EL (cell line): ENCODE results near the gene TEX52.

Experiments
- DNase-seq: peaks from one replicate; pipeline ENCODE4 v3.0.0-alpha.2; 2016

TEX52 gene

DNA sequence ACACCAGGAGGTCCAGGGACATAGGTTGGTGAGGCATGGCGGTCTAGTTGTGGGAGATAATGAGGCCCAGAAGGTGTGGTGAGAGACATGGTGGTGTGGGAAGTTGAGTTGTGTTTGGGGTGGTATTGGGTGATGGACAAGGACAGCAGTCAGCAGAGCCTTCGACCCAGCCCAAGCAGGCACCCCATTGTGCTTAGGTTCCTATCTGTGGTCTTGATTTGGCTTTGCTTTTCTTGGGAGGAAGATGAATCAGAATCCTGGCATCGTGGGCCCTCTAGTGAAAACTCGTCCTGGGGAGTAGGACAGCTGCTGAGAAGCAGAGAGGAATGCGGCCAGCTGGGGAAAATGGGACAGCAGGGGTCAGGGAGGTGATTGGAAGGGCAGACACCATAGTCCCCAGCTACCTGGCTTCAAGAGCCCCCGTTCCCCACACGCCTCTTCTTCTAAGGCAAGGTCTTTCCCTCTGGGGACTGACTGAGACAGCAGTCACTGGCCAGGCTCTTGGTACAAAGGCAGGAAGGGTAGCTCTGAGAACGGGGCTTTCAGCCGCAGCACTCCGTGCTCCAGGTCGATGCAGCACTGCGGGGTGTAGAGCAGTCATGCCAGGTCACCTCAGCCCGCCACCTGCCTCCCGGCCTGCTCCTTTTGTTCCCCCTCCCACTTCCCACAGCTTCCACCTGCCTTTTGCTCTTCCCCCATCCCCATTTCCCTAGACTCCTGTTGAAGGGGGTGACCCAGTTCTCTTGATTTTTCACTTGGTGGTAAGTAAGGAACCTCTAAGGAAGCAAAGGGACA, 29.9 kb downstream of the TEX52 start:
- DNase-seq, result no peak

DNA sequence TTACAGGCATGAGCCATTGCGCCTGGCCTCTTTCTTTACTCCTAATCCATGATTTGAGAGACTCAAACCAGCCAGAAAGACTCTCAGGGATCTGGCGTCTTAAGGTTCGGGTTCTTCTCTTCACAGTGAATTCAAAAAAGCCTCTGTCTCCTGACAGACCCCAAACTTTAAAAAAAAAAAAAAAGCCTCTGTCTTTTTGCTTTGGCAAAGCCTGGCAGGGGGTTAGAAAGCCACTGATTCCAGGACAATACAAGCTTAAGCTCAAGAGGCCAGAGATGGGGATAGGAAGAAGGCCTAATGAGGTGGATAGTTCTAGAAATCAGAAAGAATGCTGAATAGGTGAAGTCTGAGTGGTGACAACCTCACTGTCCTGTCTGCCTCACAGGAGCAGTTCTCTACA, 30.8 kb downstream of the TEX52 start:
- no peak for DNase-seq

DNA sequence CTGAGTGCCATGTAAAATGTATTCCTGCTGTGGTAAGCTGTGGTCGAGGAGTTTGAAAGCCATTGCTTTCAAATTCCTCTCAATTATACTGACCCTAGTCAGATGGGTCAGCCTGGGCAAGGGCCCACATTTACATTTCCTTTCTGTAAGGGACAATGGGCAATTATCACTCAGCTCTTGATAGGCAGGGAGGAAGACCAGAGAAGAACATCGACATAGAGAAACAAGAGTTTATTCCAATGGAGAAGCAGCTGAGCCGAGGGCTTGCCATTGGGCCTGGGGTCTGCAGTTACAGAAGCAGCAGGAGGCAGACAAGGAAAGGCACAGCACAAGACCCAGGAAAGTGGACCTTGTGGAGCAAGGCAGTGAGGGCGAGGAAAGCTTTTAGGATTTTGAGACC, 31.7 kb downstream of the TEX52 start:
- no peak for DNase-seq

DNA sequence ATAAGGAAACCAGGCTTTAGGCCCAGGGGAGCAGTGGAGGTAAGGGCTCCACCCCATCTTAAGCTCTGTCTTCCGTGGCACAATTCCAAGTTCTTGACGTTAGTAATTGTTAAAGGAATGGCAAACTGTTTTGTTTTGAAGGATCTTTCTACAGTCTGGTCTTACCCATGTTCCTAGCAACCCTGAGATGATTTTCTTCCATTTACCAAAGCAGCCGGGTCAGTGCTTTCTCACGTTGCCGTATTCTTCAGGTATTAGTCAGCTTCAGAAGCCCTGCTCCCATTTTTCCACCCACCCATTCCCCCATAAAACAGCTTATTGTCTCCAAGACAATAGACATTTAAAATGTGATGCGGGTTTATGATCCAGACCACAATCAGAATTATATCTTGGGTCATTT, 32.3 kb downstream of the TEX52 start:
- DNase-seq, result no peak

DNA sequence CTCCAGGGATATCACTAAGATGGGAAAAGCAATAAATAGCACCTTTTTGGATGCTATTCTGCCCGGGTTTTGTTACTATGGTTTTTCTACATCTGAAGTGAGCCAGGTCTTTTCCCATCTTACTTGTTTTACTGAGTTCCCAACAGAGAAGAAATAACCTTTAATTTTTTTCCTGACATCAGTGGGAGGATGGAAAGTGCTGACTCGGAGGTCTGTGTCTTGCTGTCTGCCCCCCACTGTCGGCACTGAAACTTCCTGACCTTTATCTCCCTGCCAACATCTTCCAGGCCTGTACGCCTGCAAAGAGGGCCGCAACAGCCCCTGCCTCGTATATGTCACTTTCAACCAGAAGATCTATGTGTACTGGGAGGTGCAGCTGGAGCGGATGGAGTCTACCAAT, 33.4 kb downstream of the TEX52 start:
- no peak for DNase-seq

DNA sequence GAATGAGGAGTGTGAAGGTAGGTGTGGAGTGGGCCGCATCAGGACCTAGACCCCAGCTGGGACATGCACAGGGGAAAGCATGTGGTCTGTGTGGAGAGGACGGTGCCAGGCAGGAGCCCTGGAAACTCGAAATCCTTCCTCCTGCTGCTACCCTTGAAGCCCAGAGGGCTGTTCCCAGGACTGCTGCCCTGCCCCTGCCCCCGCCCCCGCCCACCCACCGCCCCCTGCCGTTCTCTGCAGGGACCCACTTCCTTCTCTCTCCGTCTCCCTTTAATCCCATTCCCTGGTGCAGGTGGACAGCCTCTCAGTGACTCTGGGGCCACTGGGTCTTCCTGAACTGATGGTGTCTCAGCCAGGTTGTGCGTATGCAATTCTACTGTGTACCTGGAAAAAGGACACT, 36.4 kb downstream of the TEX52 start:
- no peak for DNase-seq

DNA sequence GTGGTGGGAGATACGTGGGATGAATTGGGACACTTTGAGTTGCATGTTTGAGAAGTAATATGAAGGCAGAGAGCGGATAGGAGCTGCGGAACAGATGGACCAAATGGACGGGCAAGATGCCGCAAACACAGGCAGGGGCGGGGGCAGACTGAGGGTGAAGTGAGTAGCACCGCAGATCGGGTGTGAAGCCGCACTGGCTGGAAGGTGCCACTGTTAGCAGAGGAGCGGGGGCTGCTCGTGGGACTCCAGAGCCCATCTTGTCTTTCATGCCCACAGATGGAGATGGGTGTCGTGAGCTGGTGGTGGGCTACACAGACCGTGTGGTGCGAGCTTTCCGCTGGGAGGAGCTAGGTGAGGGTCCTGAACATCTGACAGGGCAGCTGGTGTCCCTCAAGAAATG, 37.0 kb downstream of the TEX52 start:
- DNase-seq, result no peak

DNA sequence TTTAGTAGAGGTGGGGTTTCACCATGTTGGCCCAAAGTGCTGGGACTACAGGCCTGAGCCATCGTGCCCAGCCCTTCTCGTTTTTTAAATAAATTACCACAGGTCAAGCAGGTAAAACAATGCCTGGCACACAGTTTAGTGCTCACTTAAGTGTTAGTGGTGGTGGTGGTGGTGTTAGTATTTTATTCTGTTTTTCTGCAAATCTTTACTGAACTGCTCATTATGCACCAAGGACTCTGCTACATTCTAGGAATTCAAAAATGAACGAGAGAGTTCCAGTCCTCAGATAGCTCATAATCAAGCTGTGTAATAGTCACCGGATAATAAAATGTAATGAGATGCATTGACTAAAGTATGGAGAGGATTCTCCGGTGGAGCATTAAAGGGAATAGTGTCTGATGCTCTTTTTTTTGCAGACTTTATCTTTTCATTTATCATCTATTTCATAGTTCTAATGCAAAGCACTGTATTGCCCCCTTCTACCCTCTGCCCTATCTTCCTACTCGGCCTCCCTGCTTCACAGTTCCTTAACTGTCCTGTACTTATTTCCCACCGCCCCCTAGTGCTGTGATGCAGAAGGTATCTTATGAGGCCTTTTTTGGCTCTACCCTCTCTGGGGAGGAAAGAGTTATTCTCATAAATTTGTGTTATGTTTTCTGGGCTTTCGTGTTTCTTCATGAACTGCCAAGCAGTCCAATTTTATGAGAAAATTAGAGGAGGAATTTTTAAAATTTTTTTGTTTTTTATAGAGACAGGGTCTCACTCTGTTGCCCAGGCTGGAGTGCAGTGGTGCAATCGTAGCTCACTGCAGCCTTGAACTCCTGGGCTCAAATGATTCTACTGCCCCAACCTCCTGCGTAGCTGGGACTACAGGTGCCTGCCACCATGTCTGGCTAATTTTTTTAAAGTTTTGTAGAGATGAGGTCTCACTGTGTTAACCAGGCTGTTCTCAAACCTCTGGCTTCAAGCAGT, 43.3 kb downstream of the TEX52 start:
- DNase-seq, result peak; percentile 69

DNA sequence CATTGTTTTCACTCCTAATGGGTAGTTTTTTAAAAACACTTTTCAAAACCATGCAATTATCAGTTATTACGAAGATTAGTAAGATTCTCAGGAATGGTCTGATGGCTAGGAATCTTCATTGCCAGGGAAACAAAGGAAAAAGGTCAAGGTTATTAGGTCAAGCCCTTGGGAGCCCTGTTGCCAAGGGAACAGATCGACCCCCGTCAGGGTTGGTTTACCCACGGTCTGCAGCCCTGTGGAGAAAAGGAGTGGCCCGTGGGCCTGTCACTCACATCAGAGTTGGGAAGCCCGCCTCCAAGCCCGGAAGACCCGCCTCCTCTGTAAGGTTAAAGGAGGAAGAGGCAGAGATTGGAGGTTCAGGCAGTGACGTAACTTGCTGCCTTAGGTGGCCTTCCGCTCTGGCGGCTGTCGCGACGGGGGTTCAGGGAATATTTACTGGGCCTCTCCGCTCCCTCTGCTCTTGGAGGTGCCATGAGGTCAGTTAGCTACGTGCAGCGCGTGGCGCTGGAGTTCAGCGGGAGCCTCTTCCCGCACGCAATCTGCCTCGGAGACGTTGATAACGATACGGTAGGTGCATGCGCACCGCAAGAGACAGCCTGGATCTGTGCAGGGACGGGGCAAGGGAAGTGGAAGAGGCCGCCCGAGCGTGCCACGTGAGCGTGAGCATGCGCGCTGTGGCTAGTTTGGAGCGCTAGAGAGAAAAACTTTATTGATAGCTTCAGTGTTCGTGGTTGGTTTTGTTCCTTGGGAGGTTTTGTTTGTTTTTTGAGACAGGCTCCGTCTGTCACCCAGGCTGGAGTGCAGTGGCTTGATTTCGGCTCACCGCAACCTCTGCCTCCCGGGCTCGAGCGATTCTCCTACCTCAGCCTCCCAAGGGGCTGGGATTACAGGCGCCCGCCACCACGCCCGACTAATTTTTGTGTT, 44.3 kb downstream of the TEX52 start, which contains the start of gene ITFG2:
ITFG2 (plus strand) TSS at position 379 of the 924 bp plus-strand sequence; CDS start at position 472, 93 bp downstream.
- DNase-seq, result peak; percentile 99

DNA sequence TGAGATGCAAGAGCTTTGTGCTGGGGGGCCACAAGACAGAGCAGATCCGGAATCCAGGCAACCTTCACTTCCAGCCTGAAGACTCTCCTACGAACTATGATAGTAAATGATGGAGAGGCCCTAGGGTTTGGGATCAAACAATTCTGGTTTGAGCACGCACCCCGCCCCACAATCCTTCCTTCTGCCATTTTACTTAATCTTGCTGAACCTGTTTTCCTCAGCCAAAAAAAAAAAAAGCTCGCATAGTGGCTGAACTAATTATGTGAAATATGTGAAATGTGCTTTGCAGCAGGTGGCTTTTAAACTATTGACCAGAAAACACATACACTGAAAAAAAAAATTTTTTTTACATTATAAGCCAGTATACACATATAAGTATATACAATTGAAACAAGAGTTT, 45.0 kb downstream of the TEX52 start:
- DNase-seq, result no peak

DNA sequence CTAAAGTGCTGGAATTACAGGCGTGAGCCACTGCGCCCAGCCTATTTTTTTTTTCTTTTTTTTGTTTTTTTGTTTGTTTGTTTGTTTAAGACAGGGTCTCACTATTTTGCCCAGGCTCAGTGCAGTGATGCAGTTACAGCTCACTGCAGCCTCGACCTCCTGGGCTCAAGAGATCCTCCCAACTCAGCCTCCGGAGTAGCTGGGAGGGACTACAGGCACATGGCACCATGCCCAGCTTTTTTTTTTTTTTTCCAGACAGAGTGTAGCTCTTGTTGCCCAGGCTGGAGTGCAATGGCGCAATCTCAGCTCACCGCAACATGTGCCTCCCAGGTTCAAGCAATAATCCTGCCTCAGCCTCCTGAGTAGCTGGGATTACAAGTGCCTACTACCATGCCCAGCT, 50.1 kb downstream of the TEX52 start:
- no peak for DNase-seq

DNA sequence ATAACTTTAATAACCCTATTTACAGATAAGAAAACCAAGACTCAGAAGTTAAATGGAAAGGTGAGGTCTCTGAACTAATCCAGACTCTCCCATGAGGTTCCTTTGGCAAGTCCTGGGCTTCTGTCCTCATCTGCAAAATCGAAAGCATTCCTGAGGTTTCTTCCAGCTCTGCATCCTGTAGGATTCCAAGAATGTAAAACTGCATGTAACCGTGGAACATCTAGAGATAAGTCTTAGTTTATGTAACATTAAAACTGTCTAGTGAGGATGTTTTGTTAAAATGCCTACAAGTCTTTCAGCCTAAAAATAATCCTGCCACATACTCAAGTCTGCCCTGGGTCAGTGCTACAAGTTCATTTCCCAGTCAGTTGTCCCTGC, 51.7 kb downstream of the TEX52 start:
- DNase-seq, result peak; percentile 12

DNA sequence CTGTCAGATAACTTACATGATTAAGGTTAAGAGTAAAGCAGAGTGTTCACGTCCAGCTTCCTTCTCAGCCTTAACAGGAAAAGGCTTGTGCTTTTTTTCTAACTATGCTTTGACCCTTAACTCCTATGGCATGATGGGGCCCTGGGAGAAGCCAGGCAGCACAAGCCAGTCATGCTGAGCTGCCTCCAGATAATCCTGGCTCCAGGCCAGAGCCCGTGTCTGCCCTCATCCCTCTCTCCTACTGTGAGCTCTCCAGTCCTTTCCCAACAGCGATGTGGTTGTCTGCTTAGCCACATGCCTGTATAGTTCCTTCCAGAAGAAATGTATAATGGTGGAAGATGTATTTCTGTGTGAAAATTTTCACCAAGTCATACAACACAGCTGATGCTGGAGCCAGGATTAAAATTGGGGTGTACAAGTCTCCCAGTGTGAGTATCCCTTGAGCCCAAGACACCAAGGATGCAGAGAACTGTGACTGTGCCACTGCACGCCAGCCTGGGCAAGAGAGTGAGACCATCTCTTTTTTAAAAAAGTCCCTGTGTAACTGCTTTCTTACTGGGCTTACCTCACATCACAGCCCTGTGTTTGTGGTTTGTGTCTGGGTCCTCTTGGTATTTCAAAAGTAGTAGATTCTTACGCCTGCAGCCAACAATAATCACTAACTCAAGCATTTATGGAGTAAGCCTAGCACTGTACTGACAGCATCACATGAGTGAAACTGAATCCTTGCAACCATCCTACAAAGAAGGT, 52.3 kb downstream of the TEX52 start:
- peak; percentile 56 for DNase-seq

DNA sequence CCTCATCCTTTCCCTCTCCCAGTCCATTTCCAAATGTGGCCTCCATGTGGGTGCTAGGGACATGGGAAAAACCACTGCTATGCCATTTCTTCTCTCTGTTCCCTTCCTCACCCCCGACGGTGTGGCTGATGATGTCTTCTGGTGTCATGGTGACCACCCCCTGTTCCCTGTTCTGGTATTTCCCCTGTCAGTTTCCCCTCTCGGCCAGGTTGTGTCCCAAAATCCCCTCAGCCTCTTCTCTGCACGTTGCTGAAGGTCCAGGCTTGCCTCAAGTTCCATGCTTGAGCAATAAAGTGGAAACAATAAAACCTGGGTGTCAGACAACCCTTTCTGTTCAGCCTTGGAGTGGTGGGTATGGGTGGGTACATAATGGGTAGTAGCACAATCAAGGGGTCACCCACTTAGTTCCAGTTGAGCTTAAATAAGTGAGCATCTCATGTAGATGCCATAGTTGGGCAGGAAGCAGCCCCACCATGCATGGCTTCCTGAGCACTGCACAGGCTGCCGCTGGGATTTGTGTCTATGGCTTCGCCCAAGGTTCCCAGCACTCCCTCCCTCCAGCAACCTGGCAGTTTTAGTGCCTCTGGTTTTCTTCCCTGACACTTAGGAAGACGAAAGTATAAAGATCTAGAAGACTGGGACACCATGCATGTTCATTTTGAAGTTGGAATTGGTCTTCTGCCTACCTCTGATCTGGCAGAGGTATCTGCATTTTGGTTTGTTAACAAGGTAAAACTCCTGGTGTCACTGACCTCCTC, 53.0 kb downstream of the TEX52 start:
- DNase-seq, result no peak

DNA sequence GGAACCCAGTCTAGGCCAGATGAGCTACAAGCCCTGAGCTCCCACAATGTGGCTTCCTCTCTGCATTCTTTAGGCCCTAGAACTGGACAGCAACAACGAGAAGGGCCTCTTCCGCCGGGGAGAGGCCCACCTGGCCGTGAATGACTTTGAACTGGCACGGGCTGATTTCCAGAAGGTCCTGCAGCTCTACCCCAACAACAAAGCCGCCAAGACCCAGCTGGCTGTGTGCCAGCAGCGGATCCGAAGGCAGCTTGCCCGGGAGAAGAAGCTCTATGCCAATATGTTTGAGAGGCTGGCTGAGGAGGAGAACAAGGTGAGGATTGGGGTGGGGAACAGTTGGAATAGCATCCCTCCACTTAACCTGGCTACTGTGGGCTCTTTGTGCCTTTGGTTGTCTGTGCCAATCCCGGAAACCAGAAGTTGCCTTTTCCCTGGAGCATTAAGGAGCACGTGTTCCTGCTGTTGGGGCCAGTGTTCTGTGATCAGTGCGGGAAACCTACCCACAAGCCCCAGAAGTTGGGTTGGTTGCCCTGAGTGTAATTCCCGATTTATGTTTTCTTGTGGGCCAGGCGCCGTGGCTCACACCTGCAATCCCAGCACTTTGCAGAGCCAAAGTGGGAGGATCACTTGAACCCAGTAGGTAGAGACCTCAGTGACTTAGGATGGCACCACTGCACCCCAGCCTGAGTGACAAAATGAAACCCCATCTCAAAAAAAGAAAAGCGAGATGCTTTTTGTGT, 55.6 kb downstream of the TEX52 start:
- DNase-seq, result no peak

DNA sequence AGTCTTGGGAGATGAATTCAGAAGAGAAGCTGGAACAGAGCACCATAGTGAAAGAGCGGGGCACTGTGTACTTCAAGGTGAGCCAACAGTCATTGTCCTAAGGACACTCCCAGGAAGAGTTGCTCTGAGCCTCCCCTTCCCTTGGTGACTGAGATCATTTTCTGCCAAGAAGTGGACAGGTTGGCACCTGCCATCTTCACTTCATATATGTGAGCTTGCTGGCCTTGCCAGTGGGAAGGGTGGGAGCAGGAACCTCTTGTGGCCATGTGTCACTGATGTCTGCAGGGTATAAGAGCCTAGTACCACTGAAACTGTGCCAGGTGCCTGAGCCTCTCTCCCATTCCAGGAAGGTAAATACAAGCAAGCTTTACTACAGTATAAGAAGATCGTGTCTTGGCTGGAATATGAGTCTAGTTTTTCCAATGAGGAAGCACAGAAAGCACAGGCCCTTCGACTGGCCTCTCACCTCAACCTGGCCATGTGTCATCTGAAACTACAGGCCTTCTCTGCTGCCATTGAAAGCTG, 56.7 kb downstream of the TEX52 start:
- no peak for DNase-seq
